GM23338 (cell line): ENCODE results near the gene ATF7IP2. TPM values are rescaled to one million over a fixed set of nuclear protein-coding genes. Genes with fewer than 3 reads are reported as not detected.

Experiments
- ATAC-seq: fragments of 200-7000 bp; cut with Tn5 transposase; 3 replicates; pipeline ENCODE4 v1.9.1; 2020
- DNase-seq: peaks from one replicate; pipeline ENCODE4 v3.0.0-alpha.2; 2015; ENCODE audit warnings: low spot score
- H2AFZ ChIP-seq: fragments of 200-600 bp; sonication (generic); 2 replicates; pipeline ENCODE4 v1.8.0; 2016; ENCODE audit warnings: antibody characterized with exemption, mild to moderate bottlenecking, moderate library complexity
- H3F3A ChIP-seq: fragments of 200-600 bp; sonication (generic); replicated peaks from 2 replicates; pipeline ENCODE4 v1.8.0; 2017; ENCODE audit warnings: antibody characterized with exemption, mixed run types, low read depth
- H3K27ac ChIP-seq: fragments of 200-600 bp; sonication (generic); 2 replicates; pipeline ENCODE4 v1.6.1; 2016; ENCODE audit warnings: low read depth
- H3K27me3 ChIP-seq: fragments of 200-600 bp; sonication (generic); 2 replicates; pipeline ENCODE4 v1.8.0; 2016; ENCODE audit warnings: mild to moderate bottlenecking, mixed run types, moderate library complexity; ENCODE audit not compliant: insufficient read depth
- H3K36me3 ChIP-seq: fragments of 200-600 bp; sonication (generic); 2 replicates; pipeline ENCODE4 v1.8.0; 2016; ENCODE audit warnings: mild to moderate bottlenecking; ENCODE audit not compliant: insufficient read depth
- H3K4me1 ChIP-seq: fragments of 200-600 bp; sonication (generic); 2 replicates; pipeline ENCODE4 v1.8.0; 2016; ENCODE audit warnings: mild to moderate bottlenecking, moderate library complexity; ENCODE audit not compliant: insufficient read depth
- H3K4me2 ChIP-seq: fragments of 200-600 bp; sonication (generic); 2 replicates; pipeline ENCODE4 v1.7.1; 2017; ENCODE audit warnings: mixed run types
- H3K4me3 ChIP-seq: fragments of 200-600 bp; sonication (generic); 2 replicates; pipeline ENCODE4 v1.6.1; 2016; ENCODE audit warnings: mixed run types
- H3K79me2 ChIP-seq: fragments of 200-600 bp; sonication (generic); replicated peaks from 2 replicates; pipeline ENCODE4 v1.8.0; 2017; ENCODE audit warnings: mild to moderate bottlenecking; ENCODE audit not compliant: insufficient read depth
- H3K9me2 ChIP-seq: fragments of 200-600 bp; sonication (generic); 2 replicates; pipeline ENCODE4 v1.8.0; 2017; ENCODE audit not compliant: insufficient read depth
- H4K20me1 ChIP-seq: fragments of 200-600 bp; sonication (generic); replicated peaks from 2 replicates; pipeline ENCODE4 v1.8.0; 2017; ENCODE audit warnings: mild to moderate bottlenecking; ENCODE audit not compliant: insufficient read depth
- H3K27ac Mint-ChIP-seq: 2 replicates; pipeline ENCODE4 v1.8.0; 2020; ENCODE audit warnings: inconsistent platforms, mild to moderate bottlenecking, moderate library complexity, mixed read lengths
- H3K27me3 Mint-ChIP-seq: 3 replicates; pipeline ENCODE4 v1.8.0; 2022; ENCODE audit warnings: low read depth, mild to moderate bottlenecking, moderate library complexity, mixed read lengths, inconsistent platforms; ENCODE audit not compliant: insufficient read depth, poor library complexity
- H3K36me3 Mint-ChIP-seq: 3 replicates; pipeline ENCODE4 v1.8.0; 2021; ENCODE audit warnings: low read depth, mild to moderate bottlenecking, inconsistent platforms, moderate library complexity, mixed read lengths
- H3K4me1 Mint-ChIP-seq: 3 replicates; pipeline ENCODE4 v1.8.0; 2020; ENCODE audit warnings: mild to moderate bottlenecking, inconsistent platforms, mixed read lengths
- H3K4me3 Mint-ChIP-seq: 3 replicates; pipeline ENCODE4 v1.8.0; 2021; ENCODE audit warnings: moderate library complexity, mild to moderate bottlenecking, inconsistent platforms, mixed read lengths
- H3K9me3 Mint-ChIP-seq: 3 replicates; pipeline ENCODE4 v1.8.0; 2020; ENCODE audit warnings: moderate library complexity, mild to moderate bottlenecking, inconsistent platforms, mixed read lengths
- EZH2 ChIP-seq: fragments of 200-600 bp; sonication (generic); IDR thresholded peaks from one replicate; pipeline ENCODE4 v1.8.0; 2017; ENCODE audit warnings: antibody characterized with exemption, mild to moderate bottlenecking, low read depth; ENCODE audit not compliant: unreplicated experiment
- JUNB ChIP-seq: IDR thresholded peaks from one replicate; pipeline ENCODE4 v1.6.1; 2016; ENCODE audit warnings: antibody characterized with exemption; ENCODE audit not compliant: unreplicated experiment
- NANOG ChIP-seq: IDR thresholded peaks from 2 replicates; pipeline ENCODE4 v1.6.1; 2016; ENCODE audit warnings: antibody characterized with exemption, borderline replicate concordance
- ZNF114 ChIP-seq: fragments of 250-450 bp; sonication (Bioruptor Pico); IDR thresholded peaks from 2 replicates; pipeline ENCODE4 v1.5.0; 2020; ENCODE audit warnings: mild to moderate bottlenecking, moderate library complexity
- ZNF331 ChIP-seq: fragments of 250-450 bp; sonication (Bioruptor Pico); IDR thresholded peaks from 2 replicates; pipeline ENCODE4 v1.5.0; 2020; ENCODE audit warnings: low read depth, mild to moderate bottlenecking, moderate library complexity
- polyA plus RNA-seq: library from polyadenylated mRNA; unstranded; fragments of >200 nt; fragmentation: Nextera tagmentation; extraction: Ambion mirVana; gene quantifications from 2 replicates; pipeline ENCODE4 v1.2.1, GENCODE V29; 2016
- total RNA-seq: library from RNA; depleted of rRNA; stranded (reverse); fragments of >200 nt; shearing (Covaris generic); gene quantifications from 2 replicates; pipeline ENCODE4 v1.2.3, GENCODE V29; 2014
- TF ChIP-seq, protein P1 (sequence below), 2 experiments: fragments of 200-600 bp in 1 of 2; sonication (generic) in 1 of 2; conservative IDR thresholded peaks; 2 replicates each; pipeline versions ENCODE4 v1.5.1 to v1.6.1; 2016 to 2017; ENCODE audit warnings: antibody characterized with exemption in 2 of 2, low read depth in 2 of 2, mild to moderate bottlenecking in 2 of 2, moderate library complexity in 1 of 2
- TF ChIP-seq, protein P2 (sequence below): IDR thresholded peaks from 2 replicates; pipeline ENCODE4 v1.6.1; 2016; ENCODE audit warnings: antibody characterized with exemption
- TF ChIP-seq, protein P3 (sequence below): fragments of 250-450 bp; sonication (Bioruptor Pico); IDR thresholded peaks from 2 replicates; pipeline ENCODE4 v1.5.0; 2020; ENCODE audit warnings: mild to moderate bottlenecking, moderate library complexity

ATF7IP2 gene
- total and polyA plus RNA-seq, 2 experiments from 2014 or later, result 27.9 to 55.7 TPM

DNA sequence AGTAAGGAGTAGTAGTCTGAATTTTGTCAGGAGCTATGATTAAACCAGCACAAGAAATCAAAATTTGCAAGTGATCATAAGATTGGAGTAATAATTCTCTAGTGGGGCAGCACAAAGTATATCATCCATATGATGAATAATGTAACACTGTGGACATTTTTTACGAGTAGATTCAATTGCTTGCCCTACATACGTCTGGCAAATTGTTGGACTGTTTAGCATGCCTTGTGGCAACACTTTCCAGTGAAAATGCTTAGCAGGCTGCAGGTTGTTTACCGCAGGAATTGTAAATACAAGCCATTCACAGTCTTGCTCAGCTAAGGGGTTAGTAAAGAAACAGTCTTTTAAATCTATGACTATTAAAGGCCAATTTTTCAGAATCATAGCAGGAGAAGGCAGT lies 35.7 kb downstream of the ATF7IP2 start:
- H3K9me3 Mint-ChIP-seq, result peaks cover 34% of the 10 kb centered on the region
- Histone ChIP-seq H4K20me1 (no peaks in the 10 kb centered on the region), H3K9me2 (no peaks in the 10 kb centered on the region), H3K4me3 (no peak overlapping the region), H3F3A (no peaks in the 10 kb centered on the region), H3K36me3 (peaks cover 7% of the 10 kb centered on the region), H3K27ac (no peak overlapping the region), H2AFZ (no peak overlapping the region), H3K4me1 (no peaks in the 10 kb centered on the region), H3K27me3 (no peaks in the 10 kb centered on the region), H3K4me2 (no peak overlapping the region), H3K79me2 (no peaks in the 10 kb centered on the region)
- peaks cover 2% of the 10 kb centered on the region for H3K27me3 Mint-ChIP-seq
- H3K4me1 Mint-ChIP-seq, result no peaks in the 10 kb centered on the region
- no peak for ATAC-seq
- no peak overlapping the region for H3K27ac Mint-ChIP-seq
- H3K36me3 Mint-ChIP-seq, result peaks cover 51% of the 10 kb centered on the region
- DNase-seq, result no peak
- H3K4me3 Mint-ChIP-seq, result no peak overlapping the region
- TF ChIP-seq JUNB (no peak), NANOG (no peak), ZNF331 (CRISPR knock-in tag) (no peak), ZNF114 (no peak), EZH2 (no peak)
- TF ChIP-seq, protein P1, sequence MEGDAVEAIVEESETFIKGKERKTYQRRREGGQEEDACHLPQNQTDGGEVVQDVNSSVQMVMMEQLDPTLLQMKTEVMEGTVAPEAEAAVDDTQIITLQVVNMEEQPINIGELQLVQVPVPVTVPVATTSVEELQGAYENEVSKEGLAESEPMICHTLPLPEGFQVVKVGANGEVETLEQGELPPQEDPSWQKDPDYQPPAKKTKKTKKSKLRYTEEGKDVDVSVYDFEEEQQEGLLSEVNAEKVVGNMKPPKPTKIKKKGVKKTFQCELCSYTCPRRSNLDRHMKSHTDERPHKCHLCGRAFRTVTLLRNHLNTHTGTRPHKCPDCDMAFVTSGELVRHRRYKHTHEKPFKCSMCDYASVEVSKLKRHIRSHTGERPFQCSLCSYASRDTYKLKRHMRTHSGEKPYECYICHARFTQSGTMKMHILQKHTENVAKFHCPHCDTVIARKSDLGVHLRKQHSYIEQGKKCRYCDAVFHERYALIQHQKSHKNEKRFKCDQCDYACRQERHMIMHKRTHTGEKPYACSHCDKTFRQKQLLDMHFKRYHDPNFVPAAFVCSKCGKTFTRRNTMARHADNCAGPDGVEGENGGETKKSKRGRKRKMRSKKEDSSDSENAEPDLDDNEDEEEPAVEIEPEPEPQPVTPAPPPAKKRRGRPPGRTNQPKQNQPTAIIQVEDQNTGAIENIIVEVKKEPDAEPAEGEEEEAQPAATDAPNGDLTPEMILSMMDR (conservative IDR thresholded peaks at IDR 0.05; ENCODE audit: low read depth in 2 of 2), result no peak
- TF ChIP-seq, protein P2, sequence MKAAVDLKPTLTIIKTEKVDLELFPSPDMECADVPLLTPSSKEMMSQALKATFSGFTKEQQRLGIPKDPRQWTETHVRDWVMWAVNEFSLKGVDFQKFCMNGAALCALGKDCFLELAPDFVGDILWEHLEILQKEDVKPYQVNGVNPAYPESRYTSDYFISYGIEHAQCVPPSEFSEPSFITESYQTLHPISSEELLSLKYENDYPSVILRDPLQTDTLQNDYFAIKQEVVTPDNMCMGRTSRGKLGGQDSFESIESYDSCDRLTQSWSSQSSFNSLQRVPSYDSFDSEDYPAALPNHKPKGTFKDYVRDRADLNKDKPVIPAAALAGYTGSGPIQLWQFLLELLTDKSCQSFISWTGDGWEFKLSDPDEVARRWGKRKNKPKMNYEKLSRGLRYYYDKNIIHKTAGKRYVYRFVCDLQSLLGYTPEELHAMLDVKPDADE, result no peak
- TF ChIP-seq, protein P3, sequence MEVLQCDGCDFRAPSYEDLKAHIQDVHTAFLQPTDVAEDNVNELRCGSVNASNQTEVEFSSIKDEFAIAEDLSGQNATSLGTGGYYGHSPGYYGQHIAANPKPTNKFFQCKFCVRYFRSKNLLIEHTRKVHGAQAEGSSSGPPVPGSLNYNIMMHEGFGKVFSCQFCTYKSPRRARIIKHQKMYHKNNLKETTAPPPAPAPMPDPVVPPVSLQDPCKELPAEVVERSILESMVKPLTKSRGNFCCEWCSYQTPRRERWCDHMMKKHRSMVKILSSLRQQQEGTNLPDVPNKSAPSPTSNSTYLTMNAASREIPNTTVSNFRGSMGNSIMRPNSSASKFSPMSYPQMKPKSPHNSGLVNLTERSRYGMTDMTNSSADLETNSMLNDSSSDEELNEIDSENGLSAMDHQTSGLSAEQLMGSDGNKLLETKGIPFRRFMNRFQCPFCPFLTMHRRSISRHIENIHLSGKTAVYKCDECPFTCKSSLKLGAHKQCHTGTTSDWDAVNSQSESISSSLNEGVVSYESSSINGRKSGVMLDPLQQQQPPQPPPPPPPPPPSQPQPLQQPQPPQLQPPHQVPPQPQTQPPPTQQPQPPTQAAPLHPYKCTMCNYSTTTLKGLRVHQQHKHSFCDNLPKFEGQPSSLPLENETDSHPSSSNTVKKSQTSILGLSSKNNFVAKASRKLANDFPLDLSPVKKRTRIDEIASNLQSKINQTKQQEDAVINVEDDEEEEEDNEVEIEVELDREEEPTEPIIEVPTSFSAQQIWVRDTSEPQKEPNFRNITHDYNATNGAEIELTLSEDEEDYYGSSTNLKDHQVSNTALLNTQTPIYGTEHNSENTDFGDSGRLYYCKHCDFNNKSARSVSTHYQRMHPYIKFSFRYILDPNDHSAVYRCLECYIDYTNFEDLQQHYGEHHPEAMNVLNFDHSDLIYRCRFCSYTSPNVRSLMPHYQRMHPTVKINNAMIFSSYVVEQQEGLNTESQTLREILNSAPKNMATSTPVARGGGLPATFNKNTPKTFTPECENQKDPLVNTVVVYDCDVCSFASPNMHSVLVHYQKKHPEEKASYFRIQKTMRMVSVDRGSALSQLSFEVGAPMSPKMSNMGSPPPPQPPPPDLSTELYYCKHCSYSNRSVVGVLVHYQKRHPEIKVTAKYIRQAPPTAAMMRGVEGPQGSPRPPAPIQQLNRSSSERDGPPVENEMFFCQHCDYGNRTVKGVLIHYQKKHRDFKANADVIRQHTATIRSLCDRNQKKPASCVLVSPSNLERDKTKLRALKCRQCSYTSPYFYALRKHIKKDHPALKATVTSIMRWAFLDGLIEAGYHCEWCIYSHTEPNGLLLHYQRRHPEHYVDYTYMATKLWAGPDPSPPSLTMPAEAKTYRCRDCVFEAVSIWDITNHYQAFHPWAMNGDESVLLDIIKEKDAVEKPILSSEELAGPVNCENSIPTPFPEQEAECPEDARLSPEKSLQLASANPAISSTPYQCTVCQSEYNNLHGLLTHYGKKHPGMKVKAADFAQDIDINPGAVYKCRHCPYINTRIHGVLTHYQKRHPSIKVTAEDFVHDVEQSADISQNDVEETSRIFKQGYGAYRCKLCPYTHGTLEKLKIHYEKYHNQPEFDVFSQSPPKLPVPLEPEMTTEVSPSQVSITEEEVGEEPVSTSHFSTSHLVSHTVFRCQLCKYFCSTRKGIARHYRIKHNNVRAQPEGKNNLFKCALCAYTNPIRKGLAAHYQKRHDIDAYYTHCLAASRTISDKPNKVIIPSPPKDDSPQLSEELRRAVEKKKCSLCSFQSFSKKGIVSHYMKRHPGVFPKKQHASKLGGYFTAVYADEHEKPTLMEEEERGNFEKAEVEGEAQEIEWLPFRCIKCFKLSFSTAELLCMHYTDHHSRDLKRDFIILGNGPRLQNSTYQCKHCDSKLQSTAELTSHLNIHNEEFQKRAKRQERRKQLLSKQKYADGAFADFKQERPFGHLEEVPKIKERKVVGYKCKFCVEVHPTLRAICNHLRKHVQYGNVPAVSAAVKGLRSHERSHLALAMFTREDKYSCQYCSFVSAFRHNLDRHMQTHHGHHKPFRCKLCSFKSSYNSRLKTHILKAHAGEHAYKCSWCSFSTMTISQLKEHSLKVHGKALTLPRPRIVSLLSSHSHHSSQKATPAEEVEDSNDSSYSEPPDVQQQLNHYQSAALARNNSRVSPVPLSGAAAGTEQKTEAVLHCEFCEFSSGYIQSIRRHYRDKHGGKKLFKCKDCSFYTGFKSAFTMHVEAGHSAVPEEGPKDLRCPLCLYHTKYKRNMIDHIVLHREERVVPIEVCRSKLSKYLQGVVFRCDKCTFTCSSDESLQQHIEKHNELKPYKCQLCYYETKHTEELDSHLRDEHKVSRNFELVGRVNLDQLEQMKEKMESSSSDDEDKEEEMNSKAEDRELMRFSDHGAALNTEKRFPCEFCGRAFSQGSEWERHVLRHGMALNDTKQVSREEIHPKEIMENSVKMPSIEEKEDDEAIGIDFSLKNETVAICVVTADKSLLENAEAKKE, result no peak
